CD4-positive, alpha-beta T cell (primary cell): ENCODE measurements around the gene NATD1. TPM values are rescaled to one million over a fixed set of nuclear protein-coding genes. Genes with fewer than 3 reads are reported as not detected.
A peak's percentile ranks its signal among the peaks of the same experiment; 100 is the strongest.

Source experiments
- ATAC-seq: fragments of 200-7000 bp; cut with Tn5 transposase; one replicate; pipeline ENCODE4 v1.10.0; 2022; ENCODE audit warnings: mild to moderate bottlenecking; ENCODE audit not compliant: poor library complexity
- CTCF ChIA-PET: fragments of 350-600 bp; sonication (Branson Sonifier 250); formaldehyde crosslinking; loops from one replicate; lab custom pipeline; 2021; ENCODE audit warnings: antibody characterized with exemption, inconsistent platforms; lab: Charles Lee
- POLR2A ChIA-PET: fragments of 350-600 bp; sonication (Branson Sonifier 250); formaldehyde crosslinking; loops from one replicate; lab custom pipeline; 2021; ENCODE audit warnings: antibody characterized with exemption, inconsistent platforms; lab: Charles Lee
- DNase-seq, 14 experiments: peaks; one replicate each; pipeline ENCODE4 v3.0.0-alpha.2; 2013 to 2020; ENCODE audit warnings: mixed read lengths in 2 of 14
- H3K27ac ChIP-seq, 2 donors: one replicate each; pipeline versions ENCODE4 v1.5.1 to v1.7.0; 2013; ENCODE audit warnings: low read length in 2 of 2, low read depth in 1 of 2, mild to moderate bottlenecking in 1 of 2
- H3K27me3 ChIP-seq, 2 experiments: 1 replicate in 1 of 2; 2 replicates in 1 of 2; pipeline versions ENCODE4 v1.6.1 to v1.7.0; 2013; ENCODE audit warnings: low read length in 2 of 2, control low read depth in 1 of 2, mild to moderate bottlenecking in 1 of 2, moderate library complexity in 1 of 2; ENCODE audit not compliant: insufficient read depth in 2 of 2, control insufficient read depth in 1 of 2
- H3K36me3 ChIP-seq: one replicate; pipeline ENCODE4 v1.6.1; 2013; ENCODE audit warnings: low read length, control low read depth; ENCODE audit not compliant: insufficient read depth
- H3K4me1 ChIP-seq: one replicate; pipeline ENCODE4 v1.6.1; 2013; ENCODE audit warnings: low read length, control low read depth; ENCODE audit not compliant: insufficient read depth
- H3K4me3 ChIP-seq: one replicate; pipeline ENCODE4 v1.5.1; 2013; ENCODE audit warnings: mild to moderate bottlenecking, low read length, moderate library complexity
- H3K9me3 ChIP-seq, 2 experiments: 1 replicate in 1 of 2; 2 replicates in 1 of 2; pipeline versions ENCODE4 v1.6.1 to v1.7.0; 2013; ENCODE audit warnings: low read length in 2 of 2, mild to moderate bottlenecking in 2 of 2, control low read depth in 1 of 2, moderate library complexity in 1 of 2; ENCODE audit not compliant: control insufficient read depth in 1 of 2, insufficient read depth in 1 of 2
- H3K27ac Mint-ChIP-seq: one replicate; pipeline ENCODE4 v1.8.0; 2020; ENCODE audit warnings: mixed read lengths
- H3K27me3 Mint-ChIP-seq: one replicate; pipeline ENCODE4 v1.8.0; 2021; ENCODE audit warnings: mixed read lengths
- H3K36me3 Mint-ChIP-seq: one replicate; pipeline ENCODE4 v1.8.0; 2021; ENCODE audit warnings: low read depth, mixed read lengths
- H3K4me1 Mint-ChIP-seq: one replicate; pipeline ENCODE4 v1.8.0; 2021; ENCODE audit warnings: low read depth, mixed read lengths
- H3K4me3 Mint-ChIP-seq: one replicate; pipeline ENCODE4 v1.8.0; 2020; ENCODE audit warnings: mild to moderate bottlenecking, mixed read lengths
- H3K9me3 Mint-ChIP-seq: one replicate; pipeline ENCODE4 v1.8.0; 2020; ENCODE audit warnings: mixed read lengths
- CTCF ChIP-seq: fragments of 200-600 bp; IDR thresholded peaks from one replicate; pipeline ENCODE4 v1.8.0; 2022; ENCODE audit warnings: antibody characterized with exemption, mild to moderate bottlenecking
- intact Hi-C, 2 experiments: fragments of 100-400 bp; cut with DNase I in 1 of 2; cut with micrococcal nuclease in 1 of 2; formaldehyde crosslinking; loops; one replicate each; pipeline versions ENCODE4 v1.15.1 to v1.9.0; 2023 to 2025; cut with DNase I, micrococcal nuclease
- total RNA-seq, 174 experiments: library from RNA in 2 of 174; stranded (reverse) in 2 of 174; gene quantifications; one replicate each; pipeline ENCODE4 v1.2.3 and lab custom pipeline; 2021 to 2026

The NATD1 gene
- total RNA-seq, 2 experiments from 2014 or later = 5.9 to 6.1 TPM

GRCh38 chr17:21208352-21208751, 44.9 kb downstream of the NATD1 start:
- H3K9me3 ChIP-seq = no peaks in the 10 kb centered on the region
- no peak for ATAC-seq
- no peak for DNase-seq
- ChIA-PET POLR2A (no interaction called here), CTCF (no interaction called here)
- Mint-ChIP-seq H3K27me3 (no peaks in the 10 kb centered on the region), H3K4me1 (peaks cover 67% of the 10 kb centered on the region), H3K9me3 (no peaks in the 10 kb centered on the region), H3K4me3 (no peak overlapping the region), H3K27ac (peak overlapping the region; percentile 39), H3K36me3 (peaks cover 34% of the 10 kb centered on the region)
- H3K36me3 ChIP-seq = peaks cover 34% of the 10 kb centered on the region
- no peak overlapping the region for H3K4me3 ChIP-seq
- intact Hi-C loops = no loop called here
- no peak for TF ChIP-seq CTCF
- H3K27ac ChIP-seq = no peak overlapping the region
- no peaks in the 10 kb centered on the region for H3K27me3 ChIP-seq
- H3K4me1 ChIP-seq = peaks cover 56% of the 10 kb centered on the region

GRCh38 chr17:21204935-21205334, 48.3 kb downstream of the NATD1 start:
- no peak for ATAC-seq
- intact Hi-C loops = no loop called here
- H3K4me1 ChIP-seq = peaks cover 49% of the 10 kb centered on the region
- no peak overlapping the region for H3K4me3 ChIP-seq
- Mint-ChIP-seq H3K36me3 (peaks cover 37% of the 10 kb centered on the region), H3K4me3 (no peak overlapping the region), H3K4me1 (peaks cover 42% of the 10 kb centered on the region), H3K27ac (peak overlapping the region; percentile 63), H3K27me3 (no peaks in the 10 kb centered on the region), H3K9me3 (no peaks in the 10 kb centered on the region)
- no peak for DNase-seq
- peaks cover 39% of the 10 kb centered on the region for H3K36me3 ChIP-seq
- H3K27me3 ChIP-seq = no peaks in the 10 kb centered on the region
- TF ChIP-seq CTCF = no peak
- POLR2A ChIA-PET = no interaction called here
- H3K9me3 ChIP-seq = no peaks in the 10 kb centered on the region
- H3K27ac ChIP-seq = no peak overlapping the region
- CTCF ChIA-PET = no interaction called here

GRCh38 chr17:21202512-21202911, 50.7 kb downstream of the NATD1 start:
- Mint-ChIP-seq H3K4me1 (peaks cover 36% of the 10 kb centered on the region), H3K27me3 (no peaks in the 10 kb centered on the region), H3K4me3 (no peak overlapping the region), H3K9me3 (no peaks in the 10 kb centered on the region), H3K36me3 (peaks cover 47% of the 10 kb centered on the region), H3K27ac (no peak overlapping the region)
- Histone ChIP-seq H3K4me1 (peaks cover 33% of the 10 kb centered on the region), H3K9me3 (no peaks in the 10 kb centered on the region), H3K4me3 (no peak overlapping the region), H3K27me3 (no peaks in the 10 kb centered on the region), H3K36me3 (peaks cover 34% of the 10 kb centered on the region), H3K27ac (no peak overlapping the region)
- ChIA-PET CTCF (no interaction called here), POLR2A (no interaction called here)
- DNase-seq = no peak
- no peak for TF ChIP-seq CTCF
- ATAC-seq = no peak
- intact Hi-C loops = no loop called here
